Heart left ventricle (tissue), 13 donors: Measurements from ENCODE around the gene ABCB9.

Source experiments
- POLR2A ChIP-seq, 2 donors: fragments of 450-650 bp; IDR thresholded peaks; one replicate each; pipeline ENCODE4 v1.6.1; 2017; ENCODE audit warnings: antibody characterized with exemption in 2 of 2, mild to moderate bottlenecking in 2 of 2, moderate library complexity in 2 of 2
- TF ChIP-seq, protein P1 (sequence below), 12 donors: fragments of 200-600 bp; sonication (generic) in 4 of 12; IDR thresholded peaks; one replicate each; pipeline versions ENCODE4 v1.5.0 to v1.8.0; 2018 to 2022; ENCODE audit warnings: antibody characterized with exemption in 12 of 12, mild to moderate bottlenecking in 5 of 12
- donor health status: ischemic (EF 13 %, LVEDD 7.1; RV severe dilation, severe dysfunction).
- donor health status: DM: no; HTN: yes; CAD: no.
- donor health status: DM: no; HTN: no; CAD: no.
- donor health status: ischemic (EF 25% LVEDD 6.9; RV normal size, moderate dysfunction).
- donor health status: ischemic (EF 25% LVEDD 5.7; RV mildly dilated, moderate dysfunction).
- donor health status: ischemic (EF 35%, LVEDD 5.7; RV mildly dilated, moderate dysfunction).
- donor health status: nonischemic (EF 11% LVEDD 7.7; RV severe dilation, severe dysfunction).
- donor health status: DM: yes; HTN: yes; CAD: no.
- donor health status: PGD.
- donor health status: ischemic (EF 29% LVEDD 5.4; RV normal size, mild dysfunction).
- donor health status: nonischemic (EF 23%, LVEDD 6.1; RV moderate dilation, normal function).

DNA sequence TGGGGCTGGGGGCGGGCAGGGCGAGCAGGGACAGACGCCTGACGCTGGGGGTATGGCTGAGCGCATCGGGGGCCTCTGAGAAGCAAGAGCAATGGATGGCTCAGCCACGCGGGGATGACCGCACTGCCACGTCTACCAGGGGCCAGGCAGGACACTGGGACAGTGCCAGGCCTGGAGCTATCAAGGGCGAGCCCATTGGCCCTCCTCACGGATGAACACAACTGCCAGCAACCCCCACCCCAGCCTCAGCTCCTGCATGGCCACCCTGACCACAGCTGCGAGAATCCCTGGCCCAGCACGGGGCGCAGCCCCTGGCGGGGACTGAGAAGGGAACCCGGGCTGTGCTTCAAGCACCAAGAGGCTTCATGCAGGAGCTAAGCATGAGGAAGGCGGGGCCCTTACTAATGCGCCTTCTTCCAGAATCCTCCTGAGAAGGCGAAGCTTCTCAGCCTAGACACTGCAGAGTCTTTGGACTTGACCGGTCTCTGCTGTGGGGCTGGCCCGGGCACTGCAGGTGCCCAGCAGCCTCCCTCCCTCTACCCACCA, 23.7 kb upstream of the ABCB9 start:
- TF ChIP-seq, protein P1, sequence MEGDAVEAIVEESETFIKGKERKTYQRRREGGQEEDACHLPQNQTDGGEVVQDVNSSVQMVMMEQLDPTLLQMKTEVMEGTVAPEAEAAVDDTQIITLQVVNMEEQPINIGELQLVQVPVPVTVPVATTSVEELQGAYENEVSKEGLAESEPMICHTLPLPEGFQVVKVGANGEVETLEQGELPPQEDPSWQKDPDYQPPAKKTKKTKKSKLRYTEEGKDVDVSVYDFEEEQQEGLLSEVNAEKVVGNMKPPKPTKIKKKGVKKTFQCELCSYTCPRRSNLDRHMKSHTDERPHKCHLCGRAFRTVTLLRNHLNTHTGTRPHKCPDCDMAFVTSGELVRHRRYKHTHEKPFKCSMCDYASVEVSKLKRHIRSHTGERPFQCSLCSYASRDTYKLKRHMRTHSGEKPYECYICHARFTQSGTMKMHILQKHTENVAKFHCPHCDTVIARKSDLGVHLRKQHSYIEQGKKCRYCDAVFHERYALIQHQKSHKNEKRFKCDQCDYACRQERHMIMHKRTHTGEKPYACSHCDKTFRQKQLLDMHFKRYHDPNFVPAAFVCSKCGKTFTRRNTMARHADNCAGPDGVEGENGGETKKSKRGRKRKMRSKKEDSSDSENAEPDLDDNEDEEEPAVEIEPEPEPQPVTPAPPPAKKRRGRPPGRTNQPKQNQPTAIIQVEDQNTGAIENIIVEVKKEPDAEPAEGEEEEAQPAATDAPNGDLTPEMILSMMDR (IDR thresholded peaks at IDR 0.05), result no peak
- TF ChIP-seq POLR2A (IDR thresholded peaks at IDR 0.05), result no peak
